ENCODE measurements around the gene FBXO47.
"Not testable (repeated sequence)": the region's sequence is repeated elsewhere in the genome, so short reads cannot be mapped to it uniquely, and the experiment has no call there.

FBXO47 gene

GRCh38 chr17:38922538-38923297 is 44.5 kb downstream of the FBXO47 start:
- no peak for DNase-seq (ENCODE audit: low read depth in 3 of 3, low spot score in 1 of 3)

GRCh38 chr17:38921756-38922411 is 45.3 kb downstream of the FBXO47 start:
- DNase-seq (ENCODE audit: low read depth in 3 of 3, low spot score in 1 of 3): no peak

DNA sequence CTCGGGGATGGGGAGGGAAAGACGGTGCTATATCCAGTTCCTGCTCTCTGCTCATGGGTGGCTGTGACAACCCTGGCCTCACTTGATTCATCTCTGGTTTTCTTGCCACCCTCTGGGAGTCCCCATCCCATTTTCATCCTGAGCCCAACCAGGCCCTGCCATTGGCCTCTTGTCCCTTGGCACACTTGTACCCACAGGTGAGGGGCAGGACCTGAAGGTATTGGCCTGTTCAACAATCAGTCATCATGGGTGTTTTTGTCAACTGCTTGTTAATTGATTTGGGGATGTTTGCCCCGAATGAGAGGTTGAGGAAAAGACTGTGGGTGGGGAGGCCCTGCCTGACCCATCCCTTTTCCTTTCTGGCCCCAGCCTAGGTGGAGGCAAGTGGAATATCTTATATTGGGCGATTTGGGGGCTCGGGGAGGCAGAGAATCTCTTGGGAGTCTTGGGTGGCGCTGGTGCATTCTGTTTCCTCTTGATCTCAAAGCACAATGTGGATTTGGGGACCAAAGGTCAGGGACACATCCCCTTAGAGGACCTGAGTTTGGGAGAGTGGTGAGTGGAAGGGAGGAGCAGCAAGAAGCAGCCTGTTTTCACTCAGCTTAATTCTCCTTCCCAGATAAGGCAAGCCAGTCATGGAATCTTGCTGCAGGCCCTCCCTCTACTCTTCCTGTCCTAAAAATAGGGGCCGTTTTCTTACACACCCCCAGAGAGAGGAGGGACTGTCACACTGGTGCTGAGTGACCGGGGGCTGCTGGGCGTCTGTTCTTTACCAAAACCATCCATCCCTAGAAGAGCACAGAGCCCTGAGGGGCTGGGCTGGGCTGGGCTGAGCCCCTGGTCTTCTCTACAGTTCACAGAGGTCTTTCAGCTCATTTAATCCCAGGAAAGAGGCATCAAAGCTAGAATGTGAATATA is 46.6 kb downstream of the FBXO47 start:
- DNase-seq (ENCODE audit: low read depth in 3 of 3, low spot score in 1 of 3): no peak

- no peak for DNase-seq (ENCODE audit: low read depth in 3 of 3, low spot score in 1 of 3)
Observed at GRCh38 chr17:38919316-38920078, 47.7 kb downstream of the FBXO47 start.

- no peak for DNase-seq (ENCODE audit: low read depth in 3 of 3, low spot score in 1 of 3)
Observed at GRCh38 chr17:38918916-38919315, 48.3 kb downstream of the FBXO47 start.

GRCh38 chr17:38918129-38918913 is 48.9 kb downstream of the FBXO47 start:
- DNase-seq (ENCODE audit: low read depth in 3 of 3, low spot score in 1 of 3): no peak

GRCh38 chr17:38917259-38917658 is 49.9 kb downstream of the FBXO47 start:
- DNase-seq (ENCODE audit: low read depth in 3 of 3, low spot score in 1 of 3): no peak

GRCh38 chr17:38916771-38917170 is 50.4 kb downstream of the FBXO47 start:
- no peak for DNase-seq (ENCODE audit: low read depth in 3 of 3, low spot score in 1 of 3)

DNA sequence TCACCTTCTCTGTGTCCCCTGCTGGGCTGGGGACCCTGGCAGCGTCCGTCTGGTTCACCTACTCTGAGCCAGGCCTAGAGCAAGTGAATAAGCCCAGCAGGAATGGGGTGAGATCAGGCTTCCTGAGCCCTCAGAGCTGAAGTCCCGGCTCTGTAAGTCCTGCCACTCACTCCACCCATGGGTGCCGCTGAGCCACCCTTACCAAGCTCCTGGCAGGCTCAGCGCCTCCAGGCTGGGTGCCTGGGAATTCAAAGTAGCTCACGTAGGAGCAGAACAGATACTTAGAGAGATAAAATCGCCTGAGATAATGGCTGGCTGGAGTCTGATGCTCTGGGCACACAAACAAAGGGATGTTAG is 51.6 kb downstream of the FBXO47 start:
- DNase-seq (ENCODE audit: low read depth in 3 of 3, low spot score in 1 of 3): no peak

GRCh38 chr17:38914741-38915638 is 52.2 kb downstream of the FBXO47 start:
- no peak for DNase-seq (ENCODE audit: low read depth in 3 of 3, low spot score in 1 of 3)

DNA sequence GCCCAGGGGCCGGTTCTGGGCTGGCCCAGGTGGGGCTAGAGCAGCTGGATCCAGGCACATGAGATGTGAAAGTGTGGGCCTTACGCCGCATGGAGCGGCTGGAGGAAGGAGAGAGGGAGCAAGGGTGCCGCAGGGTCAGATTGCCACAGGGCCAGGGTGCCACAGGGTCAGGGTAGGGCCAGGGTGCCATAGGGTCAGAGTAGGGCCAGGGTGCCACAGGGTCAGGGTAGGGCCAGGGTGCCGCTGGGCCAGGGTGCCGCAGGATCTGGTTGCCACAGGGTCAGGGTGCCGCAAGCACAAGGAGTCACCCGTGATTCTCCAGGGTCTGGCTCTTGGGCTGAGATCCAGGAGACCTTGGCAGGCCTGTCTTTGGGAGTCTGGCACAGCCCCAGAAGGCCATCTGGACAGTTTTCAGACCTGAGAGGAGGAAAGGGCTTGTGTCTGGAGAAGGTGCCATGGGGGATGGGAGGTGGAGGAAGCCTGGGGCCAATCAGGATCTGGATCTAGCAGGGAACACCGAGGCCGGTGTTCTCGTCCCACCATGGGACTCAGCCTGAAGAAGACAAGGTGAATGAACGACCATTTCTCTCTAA is 54.9 kb downstream of the FBXO47 start:
- DNase-seq (ENCODE audit: low read depth in 3 of 3, low spot score in 1 of 3): no peak

DNA sequence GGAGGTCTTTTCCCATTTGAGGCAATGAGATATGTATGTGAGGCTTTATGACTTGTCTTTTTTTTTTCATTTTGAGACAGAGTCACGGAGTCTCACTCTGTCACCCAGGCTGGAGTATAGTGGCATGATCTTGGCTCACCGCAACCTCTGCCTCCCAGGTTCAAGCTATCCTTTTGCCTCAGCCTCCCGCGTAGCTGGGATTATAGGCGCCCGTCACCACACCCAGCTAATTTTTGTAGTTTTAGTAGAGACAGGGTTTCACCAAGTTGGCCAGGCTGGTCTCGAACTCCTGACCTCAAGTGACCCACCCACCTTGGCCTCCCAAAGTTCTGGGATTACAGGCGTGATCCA is 55.5 kb downstream of the FBXO47 start:
- DNase-seq (ENCODE audit: low read depth in 3 of 3, low spot score in 1 of 3): not testable (repeated sequence)

DNA sequence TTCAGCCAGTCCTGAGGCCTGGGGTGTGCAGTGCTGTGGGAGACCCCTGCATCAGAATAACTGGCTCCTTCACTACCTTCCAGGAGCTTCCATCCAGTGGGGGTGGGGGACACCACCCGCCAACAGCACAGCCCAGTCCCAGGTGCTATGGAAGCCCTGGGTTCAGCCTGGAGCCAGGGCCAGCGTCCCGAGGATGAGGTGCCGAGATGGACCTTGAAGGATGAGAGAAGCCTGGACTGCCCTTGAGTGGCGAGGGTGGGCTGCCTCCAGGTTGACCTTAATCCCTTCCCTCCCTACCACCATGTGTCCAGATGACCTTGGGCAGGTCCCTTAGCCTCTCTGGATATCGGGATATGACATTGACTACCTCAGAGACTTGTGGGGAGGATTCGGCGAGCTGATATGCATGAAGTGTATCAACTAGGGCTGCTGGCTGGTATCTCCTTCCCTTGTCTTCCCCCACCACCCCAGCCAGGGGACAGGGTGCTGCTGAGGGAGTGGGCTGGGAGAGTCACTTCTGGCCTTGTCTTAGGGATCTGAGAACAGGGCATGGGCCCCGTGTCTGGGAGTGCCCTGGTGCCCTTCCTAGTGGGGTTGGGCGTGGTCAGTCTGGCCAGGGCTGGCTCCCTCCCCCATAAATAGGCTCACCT is 56.0 kb downstream of the FBXO47 start:
- no peak for DNase-seq (ENCODE audit: low read depth in 3 of 3, low spot score in 1 of 3)

- no peak for DNase-seq (ENCODE audit: low read depth in 3 of 3, low spot score in 1 of 3)
Observed at GRCh38 chr17:38910325-38910724, 56.9 kb downstream of the FBXO47 start.

- no peak for DNase-seq (ENCODE audit: low read depth in 3 of 3, low spot score in 1 of 3)
Observed at GRCh38 chr17:38908676-38909181, 58.5 kb downstream of the FBXO47 start.

DNA sequence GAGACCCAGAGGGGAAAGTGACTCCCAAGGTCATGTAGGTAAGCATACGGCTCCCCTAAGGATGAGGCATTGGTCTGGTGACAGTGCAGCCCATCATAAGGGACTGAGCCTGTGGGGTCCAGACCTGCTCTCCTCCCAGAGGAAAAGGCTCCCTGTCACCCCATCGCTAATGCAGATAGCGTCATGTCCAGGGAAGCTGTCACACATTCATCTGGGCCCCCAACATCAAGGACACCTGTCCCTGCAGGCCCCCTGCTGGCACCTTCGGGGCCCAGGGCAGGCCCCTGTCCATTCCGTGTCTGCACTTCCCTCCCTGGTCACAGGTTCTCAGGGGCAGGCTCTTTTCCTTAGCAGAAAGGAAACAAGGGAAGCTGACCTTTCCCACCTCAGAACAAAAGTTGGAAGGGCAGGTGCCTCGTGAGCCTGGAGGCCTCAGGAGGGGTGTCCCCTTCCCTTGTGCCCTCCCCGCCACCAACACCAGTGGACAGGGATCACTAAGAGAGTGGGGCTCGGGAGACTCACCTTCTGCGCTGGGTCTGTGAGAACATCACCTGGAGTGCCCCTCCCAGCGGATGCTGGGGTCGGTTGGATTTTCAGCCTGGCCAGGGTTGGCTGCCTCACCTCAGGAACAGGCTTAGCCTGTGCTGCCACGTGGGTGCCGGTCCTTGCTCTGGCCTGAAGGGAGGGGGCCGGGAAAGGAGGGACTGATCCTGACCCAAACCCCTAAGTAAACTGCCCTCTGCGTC is 59.1 kb downstream of the FBXO47 start:
- no peak for DNase-seq (ENCODE audit: low read depth in 3 of 3, low spot score in 1 of 3)

DNA sequence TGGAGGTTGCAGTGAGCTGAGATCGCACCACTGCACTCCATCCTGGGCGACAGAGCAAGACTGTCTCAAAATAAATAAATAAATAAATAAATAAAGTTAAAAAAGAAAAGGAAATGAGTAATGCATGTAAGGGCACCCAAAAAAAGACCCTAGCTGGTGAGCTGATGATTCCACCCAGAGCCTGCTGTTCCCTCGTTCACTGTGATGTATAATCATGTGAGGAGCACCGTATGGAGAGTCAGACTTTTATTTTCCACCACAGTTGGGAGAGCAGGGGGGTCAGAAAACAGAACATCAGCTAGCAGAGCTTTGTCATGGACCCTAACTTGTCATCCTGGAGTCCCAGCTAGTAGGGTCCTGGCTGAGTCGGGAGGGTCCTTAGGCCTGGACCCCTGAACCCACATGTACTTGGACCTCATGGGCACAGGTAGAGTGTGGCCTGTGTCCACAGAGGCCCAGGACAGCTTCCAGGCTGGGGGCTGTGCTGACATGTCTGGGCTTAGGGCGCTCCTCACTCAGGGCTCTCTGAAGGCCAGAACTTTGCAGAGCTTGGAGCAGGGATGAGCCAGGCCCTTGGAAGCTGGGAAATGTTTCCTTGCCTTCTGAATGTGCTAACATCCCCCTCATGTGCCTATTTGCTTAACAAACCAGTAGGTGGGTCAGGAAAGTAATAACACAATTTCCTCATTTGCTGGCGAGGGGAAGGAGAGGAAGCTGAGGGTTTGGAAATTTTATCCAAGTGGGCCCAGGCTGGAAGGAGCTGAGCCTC is 60.6 kb downstream of the FBXO47 start:
- no peak for DNase-seq (ENCODE audit: low read depth in 3 of 3, low spot score in 1 of 3)

Measured in stimulated activated CD4-positive, alpha-beta T cell treated with anti-CD3 and anti-CD28 coated beads, TNF-alpha, amount 100 ng/mL, for 1 hour (primary cell).